IgD-negative memory B cell (primary cell): Measurements from ENCODE around the gene SOX10. TPM values are rescaled to one million over a fixed set of nuclear protein-coding genes. Genes with fewer than 3 reads are reported as not detected.
"Not testable (repeated sequence)": the region's sequence is repeated elsewhere in the genome, so short reads cannot be mapped to it uniquely, and the experiment has no call there.

Experiments
- H3K27ac Mint-ChIP-seq, 3 donors: one replicate each; pipeline ENCODE4 v1.8.0; 2020 to 2022; ENCODE audit warnings: mild to moderate bottlenecking in 3 of 3, mixed read lengths in 3 of 3, moderate library complexity in 1 of 3
- H3K27me3 Mint-ChIP-seq: one replicate; pipeline ENCODE4 v1.8.0; 2021; ENCODE audit warnings: mixed read lengths
- H3K36me3 Mint-ChIP-seq: one replicate; pipeline ENCODE4 v1.8.0; 2020; ENCODE audit warnings: mild to moderate bottlenecking, mixed read lengths
- H3K4me1 Mint-ChIP-seq, 3 donors: one replicate each; pipeline ENCODE4 v1.8.0; 2020 to 2022; ENCODE audit warnings: mixed read lengths in 3 of 3, mild to moderate bottlenecking in 1 of 3
- H3K4me3 Mint-ChIP-seq, 4 donors: one replicate each; pipeline ENCODE4 v1.8.0; 2020 to 2022; ENCODE audit warnings: mild to moderate bottlenecking in 4 of 4, mixed read lengths in 4 of 4, moderate library complexity in 3 of 4
- H3K9me3 Mint-ChIP-seq, 3 donors: one replicate each; pipeline ENCODE4 v1.8.0; 2020 to 2021; ENCODE audit warnings: mixed read lengths in 3 of 3, mild to moderate bottlenecking in 1 of 3
- polyA plus RNA-seq: library from polyadenylated mRNA; unstranded; fragments of 300-500 nt; fragmentation: Illumina TruSeq; gene quantifications from one replicate; pipeline ENCODE4 v1.2.3, GENCODE V29; 2021

The SOX10 gene
- polyA plus RNA-seq, 1 donor from 2014 or later: not detected

DNA sequence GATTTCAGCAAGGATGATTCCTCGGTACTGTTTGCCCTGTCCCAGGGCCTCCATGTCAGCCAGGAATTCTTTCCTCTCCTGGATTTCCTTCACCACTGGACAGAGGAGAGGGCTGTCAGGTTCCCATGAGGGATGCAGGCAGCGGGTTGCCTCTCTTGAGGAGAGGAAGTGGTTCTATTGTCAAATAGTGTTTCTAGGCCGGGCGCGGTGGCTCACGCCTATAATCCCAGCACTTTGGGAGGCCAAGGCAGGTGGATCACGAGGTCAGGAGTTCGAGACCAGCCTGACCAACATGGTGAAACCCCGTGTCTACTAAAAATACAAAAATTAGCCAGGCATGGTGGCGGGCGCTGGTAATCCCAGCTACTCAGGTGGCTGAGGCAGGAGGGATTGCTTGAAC, 39.9 kb downstream of the SOX10 start:
- not testable (repeated sequence) for H3K4me1 Mint-ChIP-seq, H3K9me3 Mint-ChIP-seq, H3K27ac Mint-ChIP-seq, H3K36me3 Mint-ChIP-seq, H3K27me3 Mint-ChIP-seq, H3K4me3 Mint-ChIP-seq

DNA sequence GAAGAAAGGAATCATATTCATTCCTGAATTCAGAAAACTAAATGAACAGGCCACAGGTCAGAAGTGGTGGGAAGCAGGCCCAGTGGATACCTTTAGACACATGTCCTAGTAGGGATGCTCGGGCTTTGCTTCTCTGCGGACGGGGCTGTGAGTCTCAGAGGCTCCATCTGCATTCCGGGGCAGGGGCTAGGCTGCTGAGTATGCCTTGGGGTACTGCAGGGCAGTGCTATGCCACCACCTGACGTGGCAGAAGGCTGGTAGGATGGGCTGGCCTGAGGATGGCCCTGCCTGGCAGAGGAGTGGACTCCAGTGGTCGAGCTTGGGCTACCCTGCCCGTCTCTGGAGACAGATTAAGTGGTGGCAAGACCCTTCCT, 40.5 kb downstream of the SOX10 start:
- Mint-ChIP-seq H3K4me3 (no peak overlapping the region), H3K27ac (no peak overlapping the region), H3K27me3 (no peaks in the 10 kb centered on the region), H3K36me3 (peaks cover 2% of the 10 kb centered on the region), H3K4me1 (no peaks in the 10 kb centered on the region), H3K9me3 (no peaks in the 10 kb centered on the region)

DNA sequence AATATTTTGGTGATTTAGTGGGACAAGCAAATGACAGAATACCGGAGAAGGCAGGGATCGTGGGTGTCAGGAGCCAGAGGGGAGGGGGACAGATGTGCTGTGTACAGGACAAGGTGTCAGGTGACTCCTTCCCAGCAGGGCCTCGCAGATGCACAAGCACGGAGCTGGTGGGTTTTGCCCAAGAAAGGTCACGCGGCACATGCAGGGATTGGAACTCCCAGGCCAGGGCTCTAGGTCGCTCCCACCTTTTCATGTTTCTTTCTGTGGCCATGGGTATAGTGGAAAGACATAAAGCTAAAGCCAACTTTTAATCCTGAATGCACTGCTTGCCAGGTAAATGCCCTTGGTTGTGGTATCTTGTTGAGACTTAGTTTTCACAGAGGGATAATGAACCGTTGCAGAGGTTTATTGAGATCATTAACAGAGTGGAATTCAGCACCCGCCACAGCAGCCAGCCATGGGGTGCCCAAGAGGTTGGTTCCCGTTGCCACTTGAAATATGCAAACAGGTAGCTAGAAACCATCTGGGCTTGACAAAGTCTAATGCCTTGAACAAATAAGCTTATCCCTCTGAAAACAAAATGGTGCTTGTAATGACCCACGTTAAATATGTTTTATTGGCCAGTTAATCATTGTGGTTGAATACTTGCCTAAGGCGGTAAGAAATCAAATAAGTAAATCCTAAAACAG, 41.1 kb downstream of the SOX10 start:
- peaks cover 2% of the 10 kb centered on the region for H3K36me3 Mint-ChIP-seq
- H3K4me1 Mint-ChIP-seq: no peaks in the 10 kb centered on the region
- H3K27me3 Mint-ChIP-seq: no peaks in the 10 kb centered on the region
- H3K4me3 Mint-ChIP-seq: no peak overlapping the region
- H3K9me3 Mint-ChIP-seq: no peaks in the 10 kb centered on the region
- no peak overlapping the region for H3K27ac Mint-ChIP-seq

DNA sequence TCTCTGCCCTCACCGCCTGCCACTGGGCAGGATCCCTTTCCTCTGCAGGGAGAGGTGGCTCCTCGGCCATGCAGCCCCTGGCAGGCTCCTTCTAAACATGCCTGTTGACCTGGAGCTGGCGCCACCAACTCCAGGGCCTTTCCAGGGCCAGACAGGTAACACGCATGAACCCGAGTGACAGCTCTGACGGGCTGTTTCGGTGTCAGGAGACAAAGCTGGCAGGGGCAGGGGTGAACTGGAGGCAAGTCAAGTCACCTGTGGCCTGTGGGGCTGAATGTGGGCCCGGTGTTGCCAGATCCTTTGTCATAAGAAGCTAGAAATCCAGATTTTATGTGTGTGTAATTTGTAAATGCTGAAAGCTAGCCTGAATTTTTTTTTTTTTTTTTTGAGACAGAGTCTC, 42.2 kb downstream of the SOX10 start:
- H3K36me3 Mint-ChIP-seq: peaks cover 6% of the 10 kb centered on the region
- H3K9me3 Mint-ChIP-seq: no peaks in the 10 kb centered on the region
- no peaks in the 10 kb centered on the region for H3K27me3 Mint-ChIP-seq
- no peak overlapping the region for H3K27ac Mint-ChIP-seq
- H3K4me3 Mint-ChIP-seq: no peak overlapping the region
- no peaks in the 10 kb centered on the region for H3K4me1 Mint-ChIP-seq

DNA sequence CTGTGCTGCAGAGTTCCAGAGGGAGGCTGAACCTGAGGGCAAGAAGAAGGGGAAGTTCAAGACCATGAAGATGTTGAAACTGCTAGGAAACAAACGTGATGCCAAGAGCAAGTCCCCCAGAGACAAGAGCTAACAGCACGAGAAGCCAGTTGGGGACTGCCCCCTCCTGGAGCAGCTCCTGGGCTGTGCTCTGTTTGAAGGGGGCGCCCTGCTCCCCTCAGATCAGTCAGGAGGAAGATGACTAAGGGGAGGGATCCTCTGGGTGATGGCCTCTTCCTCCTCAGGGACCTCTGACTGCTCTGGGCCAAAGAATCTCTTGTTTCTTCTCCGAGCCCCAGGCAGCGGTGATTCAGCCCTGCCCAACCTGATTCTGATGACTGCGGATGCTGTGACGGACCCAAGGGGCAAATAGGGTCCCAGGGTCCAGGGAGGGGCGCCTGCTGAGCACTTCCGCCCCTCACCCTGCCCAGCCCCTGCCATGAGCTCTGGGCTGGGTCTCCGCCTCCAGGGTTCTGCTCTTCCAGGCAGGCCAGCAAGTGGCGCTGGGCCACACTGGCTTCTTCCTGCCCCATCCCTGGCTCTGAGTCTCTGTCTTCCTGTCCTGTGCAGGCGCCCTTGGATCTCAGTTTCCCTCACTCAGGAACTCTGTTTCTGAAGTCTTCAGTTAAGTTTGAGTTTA, 43.5 kb downstream of the SOX10 start:
- Mint-ChIP-seq H3K4me3 (no peak overlapping the region), H3K36me3 (peaks cover 6% of the 10 kb centered on the region), H3K9me3 (no peaks in the 10 kb centered on the region), H3K27me3 (no peaks in the 10 kb centered on the region), H3K4me1 (no peaks in the 10 kb centered on the region), H3K27ac (no peak overlapping the region)

GRCh38 chr22:37933711-37934376, 50.5 kb downstream of the SOX10 start:
- Mint-ChIP-seq H3K9me3 (no peaks in the 10 kb centered on the region), H3K36me3 (peaks cover 5% of the 10 kb centered on the region), H3K27ac (peak overlapping the region in 2 of 3 donors; percentile 15 to 63), H3K27me3 (no peaks in the 10 kb centered on the region), H3K4me3 (peak overlapping the region in 1 of 4 donors; percentile 22), H3K4me1 (peaks cover 4 to 12% (median 9%) of the 10 kb centered on the region in 3 donors)

DNA sequence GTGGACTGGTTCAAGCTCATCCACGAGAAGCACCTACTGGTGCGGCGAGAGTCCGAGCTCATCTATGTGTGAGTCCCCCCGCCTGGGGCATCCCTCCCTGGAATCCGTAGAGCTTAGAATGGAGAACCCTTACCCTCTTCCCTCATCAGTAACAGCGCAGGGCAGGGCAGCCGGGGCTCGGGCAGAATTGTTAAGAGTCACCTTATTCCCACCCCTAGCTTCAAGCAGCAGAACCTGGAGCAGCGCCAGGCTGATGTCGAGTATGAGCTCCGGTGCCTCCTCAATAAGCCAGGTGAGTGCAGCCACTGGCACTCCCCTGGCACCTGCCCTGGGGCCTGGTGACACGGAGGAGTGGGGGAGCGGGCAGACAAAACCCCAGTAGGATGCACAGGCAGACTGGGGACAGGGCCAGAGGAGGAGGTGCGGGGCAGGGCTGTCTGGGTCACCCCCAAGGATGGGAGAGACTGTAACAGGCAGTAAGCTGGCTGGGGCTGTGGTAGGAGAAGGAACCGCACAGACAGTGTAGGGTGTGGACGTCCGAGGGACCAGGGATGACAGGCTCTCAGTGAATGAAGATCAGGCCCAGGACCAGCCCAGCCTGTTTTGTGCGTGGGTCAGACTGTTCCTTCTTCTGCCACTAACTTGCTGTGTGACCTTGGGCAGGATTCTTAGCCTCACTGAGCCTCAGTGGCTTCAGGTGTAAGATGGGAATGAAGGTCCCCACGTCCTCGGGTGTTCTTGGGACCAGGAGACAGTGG, 51.4 kb downstream of the SOX10 start:
- no peak overlapping the region for H3K27ac Mint-ChIP-seq
- no peaks in the 10 kb centered on the region for H3K27me3 Mint-ChIP-seq
- H3K36me3 Mint-ChIP-seq: peaks cover 7% of the 10 kb centered on the region
- H3K4me1 Mint-ChIP-seq: peaks cover 4 to 12% (median 9%) of the 10 kb centered on the region in 3 donors
- H3K4me3 Mint-ChIP-seq: no peak overlapping the region
- H3K9me3 Mint-ChIP-seq: no peaks in the 10 kb centered on the region

GRCh38 chr22:37932401-37932800, 52.0 kb downstream of the SOX10 start:
- Mint-ChIP-seq H3K27me3 (no peaks in the 10 kb centered on the region), H3K4me1 (peaks cover 4 to 12% (median 9%) of the 10 kb centered on the region in 3 donors), H3K27ac (no peak overlapping the region), H3K36me3 (peaks cover 4% of the 10 kb centered on the region), H3K4me3 (no peak overlapping the region), H3K9me3 (no peaks in the 10 kb centered on the region)

DNA sequence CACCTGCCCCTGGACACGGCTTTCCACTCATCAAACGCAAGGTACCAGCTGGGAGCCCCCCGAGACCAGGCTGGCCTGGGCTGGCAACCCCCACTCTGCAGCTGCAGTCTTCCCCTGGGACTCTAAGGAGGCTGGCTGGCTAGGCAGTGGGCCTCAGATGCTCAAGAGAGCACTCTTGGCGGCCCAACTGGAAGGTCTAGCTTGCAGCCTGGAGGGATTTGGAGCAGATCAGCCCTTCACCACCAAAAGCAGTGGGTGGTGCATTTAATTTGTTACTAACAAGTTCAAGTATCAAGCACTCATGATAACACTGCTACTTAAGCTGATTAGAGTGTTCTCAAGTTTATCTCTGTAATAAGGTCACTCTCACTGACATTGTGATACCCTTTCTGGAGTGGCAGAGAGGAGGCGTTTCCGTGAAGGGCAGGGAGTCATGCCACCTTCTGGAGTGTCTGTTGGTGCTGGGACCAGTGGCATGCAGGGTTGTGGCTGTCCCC, 52.4 kb downstream of the SOX10 start:
- Mint-ChIP-seq H3K4me3 (peak overlapping the region in 1 of 4 donors; percentile 65), H3K4me1 (peaks cover 4 to 12% (median 9%) of the 10 kb centered on the region in 3 donors), H3K9me3 (no peaks in the 10 kb centered on the region), H3K27me3 (no peaks in the 10 kb centered on the region), H3K36me3 (peaks cover 4% of the 10 kb centered on the region), H3K27ac (no peak overlapping the region)

GRCh38 chr22:37930952-37931440, 53.4 kb downstream of the SOX10 start:
- Mint-ChIP-seq H3K27ac (peak overlapping the region in 2 of 3 donors; percentile 73 to 81), H3K4me1 (peaks cover 4 to 12% (median 9%) of the 10 kb centered on the region in 3 donors), H3K36me3 (peaks cover 4% of the 10 kb centered on the region), H3K27me3 (no peaks in the 10 kb centered on the region), H3K9me3 (no peaks in the 10 kb centered on the region), H3K4me3 (no peak overlapping the region)

- Mint-ChIP-seq H3K4me1 (peaks cover 4 to 12% (median 9%) of the 10 kb centered on the region in 3 donors), H3K27ac (peak overlapping the region in 1 of 3 donors; percentile 73), H3K36me3 (peaks cover 4% of the 10 kb centered on the region)
These were observed 53.9 kb downstream of the SOX10 start for GRCh38 chr22:37930270-37930951.

GRCh38 chr22:37929390-37929789, 55.0 kb downstream of the SOX10 start:
- Mint-ChIP-seq H3K27ac (no peak overlapping the region), H3K4me3 (no peak overlapping the region), H3K9me3 (no peaks in the 10 kb centered on the region), H3K4me1 (peaks cover 4 to 12% (median 9%) of the 10 kb centered on the region in 3 donors), H3K27me3 (no peaks in the 10 kb centered on the region), H3K36me3 (peaks cover 4% of the 10 kb centered on the region)

More at GRCh38 chr22:37930270-37930951, 53.9 kb downstream of the SOX10 start:
- Mint-ChIP-seq H3K27me3 (no peaks in the 10 kb centered on the region), H3K4me3 (no peak overlapping the region), H3K9me3 (no peaks in the 10 kb centered on the region)

DNA sequence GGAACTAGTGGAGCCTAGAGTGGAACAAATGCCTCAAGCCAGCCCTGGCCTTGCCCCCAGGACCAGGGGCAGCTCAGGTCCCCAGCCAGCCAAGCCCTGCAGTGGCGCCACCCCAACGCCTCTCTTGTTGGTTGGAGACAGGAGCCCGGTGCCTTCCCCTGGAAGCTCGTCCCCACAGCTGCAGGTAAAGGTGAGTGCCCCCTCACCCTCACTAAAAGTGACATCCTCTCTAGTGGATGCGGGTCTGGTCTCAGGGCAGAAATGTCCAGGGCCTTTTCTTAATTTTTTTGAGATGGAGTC, 56.8 kb downstream of the SOX10 start:
- H3K4me3 Mint-ChIP-seq: no peak overlapping the region
- no peaks in the 10 kb centered on the region for H3K9me3 Mint-ChIP-seq
- peaks cover 2% of the 10 kb centered on the region for H3K36me3 Mint-ChIP-seq
- H3K27me3 Mint-ChIP-seq: no peaks in the 10 kb centered on the region
- H3K27ac Mint-ChIP-seq: no peak overlapping the region
- H3K4me1 Mint-ChIP-seq: peaks cover 0 to 4% (median 3%) of the 10 kb centered on the region in 3 donors
